Right ventricle myocardium superior (tissue), 1 donor: ENCODE data around the gene PRSS58. TPM values are rescaled to one million over a fixed set of nuclear protein-coding genes. Genes with fewer than 3 reads are reported as not detected.

Experiments
- ATAC-seq: fragments of 200-7000 bp; cut with Tn5 transposase; one replicate; pipeline ENCODE4 v1.9.1; 2020; ENCODE audit warnings: mild to moderate bottlenecking; ENCODE audit not compliant: poor library complexity
- DNase-seq: peaks from one replicate; pipeline ENCODE4 v3.0.0-alpha.2; 2020
- intact Hi-C: fragments of 100-400 bp; cut with DNase I; formaldehyde crosslinking; loops from one replicate; pipeline ENCODE4 v1.11.2; 2022
- long read RNA-seq: library from polyadenylated mRNA; unstranded; transcript quantifications from one replicate; pipeline ENCODE4 v2.0.0, GENCODE V29; 2021
- total RNA-seq: library from RNA; stranded (reverse); fragmentation: NEBNext Ultra II Directional; extraction: Animal tissue kit (Norgen Biotek cat#: 25700); gene quantifications from one replicate; pipeline ENCODE4 v1.2.1, GENCODE V29; 2021
- donor health status: DM: no; HTN: yes; CAD: no; lungs with severe emphysema.

Gene PRSS58, protein sequence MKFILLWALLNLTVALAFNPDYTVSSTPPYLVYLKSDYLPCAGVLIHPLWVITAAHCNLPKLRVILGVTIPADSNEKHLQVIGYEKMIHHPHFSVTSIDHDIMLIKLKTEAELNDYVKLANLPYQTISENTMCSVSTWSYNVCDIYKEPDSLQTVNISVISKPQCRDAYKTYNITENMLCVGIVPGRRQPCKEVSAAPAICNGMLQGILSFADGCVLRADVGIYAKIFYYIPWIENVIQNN
- not detected for total RNA-seq
- long read RNA-seq: 0 reads

DNA sequence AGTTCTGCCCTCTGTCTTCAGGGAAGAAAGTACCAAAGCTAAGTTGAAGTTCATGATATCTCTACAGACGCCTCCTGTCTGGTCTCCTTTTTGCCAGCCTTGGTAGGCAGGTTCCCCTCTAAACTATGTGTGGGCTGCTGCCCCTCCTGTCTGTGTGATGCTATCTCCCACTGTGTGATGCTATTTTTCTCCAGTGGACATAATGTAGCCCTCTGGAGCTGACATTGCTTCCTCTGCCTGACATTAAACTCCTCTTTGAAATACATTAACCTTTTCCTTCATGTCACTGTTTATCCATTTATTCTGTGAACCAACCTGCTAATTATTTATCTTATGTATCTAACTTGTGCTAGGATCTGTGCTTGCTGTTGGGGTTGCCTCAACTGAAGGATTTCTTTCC lies at the start of gene PRSS58:
Gene PRSS58 (minus strand): TSS at position 101 of the 400 bp plus-strand sequence. CDS start 351 bp downstream, outside the sequence.
- DNase-seq (no peak), ATAC-seq (no peak)
- intact Hi-C loops: no loop called here

GRCh38 chr7:142307246-142307900 lies 49.5 kb upstream of the PRSS58 start:
- intact Hi-C loops: no loop called here
- ATAC-seq: no peak
- DNase-seq: no peak

GRCh38 chr7:142303650-142304049 lies 45.8 kb upstream of the PRSS58 start:
- no peak for ATAC-seq
- intact Hi-C loops: no loop called here
- no peak for DNase-seq

DNA sequence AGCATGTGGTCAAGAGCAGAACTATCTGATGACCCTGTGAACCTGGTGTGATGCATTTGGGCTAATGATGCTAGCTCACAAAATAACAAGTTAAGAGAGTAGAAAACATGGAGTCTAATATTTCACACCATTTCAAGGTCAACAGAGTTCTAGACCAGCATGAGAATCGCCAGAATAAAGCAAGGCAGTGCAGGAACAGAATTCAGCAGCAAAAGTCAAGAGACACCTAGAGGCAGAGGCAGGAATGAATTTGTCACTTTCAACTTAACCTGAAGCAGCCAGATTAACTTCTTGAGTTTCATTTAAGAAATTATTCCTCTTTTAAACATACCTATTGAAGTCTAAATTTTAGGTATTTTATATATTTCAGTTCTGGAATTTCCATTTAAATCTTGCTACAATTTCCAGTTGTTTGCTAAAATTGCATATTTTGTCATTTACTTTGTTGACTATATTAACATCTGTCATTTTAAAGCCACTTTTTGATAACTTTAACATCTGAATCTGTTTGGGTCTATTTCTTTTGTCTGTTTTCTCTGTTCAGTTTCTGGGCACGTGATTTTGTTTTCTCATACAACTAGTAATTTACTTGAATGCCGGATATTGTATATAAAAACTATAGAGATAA lies 44.2 kb upstream of the PRSS58 start:
- DNase-seq (no peak), ATAC-seq (no peak)
- intact Hi-C loops: no loop called here

DNA sequence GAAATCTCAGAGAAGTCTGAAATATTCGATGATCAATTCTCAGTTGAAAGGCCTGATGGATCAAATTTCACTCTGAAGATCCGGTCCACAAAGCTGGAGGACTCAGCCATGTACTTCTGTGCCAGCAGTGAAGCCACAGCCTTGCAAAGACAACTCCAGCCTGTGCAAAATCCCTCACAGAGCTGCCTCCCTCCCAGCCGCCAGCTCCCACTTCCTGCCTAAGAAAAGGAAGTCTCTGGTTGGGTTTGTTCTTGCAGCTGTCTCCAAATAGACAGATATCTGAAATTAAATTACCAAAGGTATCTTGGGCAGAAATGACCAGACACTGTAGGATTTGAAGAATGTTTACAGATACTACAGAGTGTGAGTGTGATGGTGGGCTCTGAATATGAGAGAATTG lies 43.4 kb upstream of the PRSS58 start:
- ATAC-seq: no peak
- intact Hi-C loops: no loop called here
- no peak for DNase-seq

DNA sequence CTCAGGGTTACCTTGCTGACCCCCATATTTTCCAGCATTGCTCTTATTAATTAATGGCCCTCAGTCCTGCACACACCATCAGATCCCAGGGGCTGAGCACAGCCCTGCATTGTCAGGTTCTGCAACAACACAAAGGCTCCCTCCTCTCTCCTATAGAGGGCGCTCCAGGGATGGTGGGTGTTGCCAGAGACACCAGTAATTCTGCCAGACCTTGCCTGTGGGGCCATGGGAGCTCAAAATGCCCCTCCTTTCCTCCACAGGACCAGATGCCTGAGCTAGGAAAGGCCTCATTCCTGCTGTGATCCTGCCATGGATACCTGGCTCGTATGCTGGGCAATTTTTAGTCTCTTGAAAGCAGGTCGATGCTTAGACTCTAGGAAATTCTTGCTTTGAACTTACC lies 42.8 kb upstream of the PRSS58 start:
- intact Hi-C loops: no loop called here
- ATAC-seq (no peak), DNase-seq (no peak)

DNA sequence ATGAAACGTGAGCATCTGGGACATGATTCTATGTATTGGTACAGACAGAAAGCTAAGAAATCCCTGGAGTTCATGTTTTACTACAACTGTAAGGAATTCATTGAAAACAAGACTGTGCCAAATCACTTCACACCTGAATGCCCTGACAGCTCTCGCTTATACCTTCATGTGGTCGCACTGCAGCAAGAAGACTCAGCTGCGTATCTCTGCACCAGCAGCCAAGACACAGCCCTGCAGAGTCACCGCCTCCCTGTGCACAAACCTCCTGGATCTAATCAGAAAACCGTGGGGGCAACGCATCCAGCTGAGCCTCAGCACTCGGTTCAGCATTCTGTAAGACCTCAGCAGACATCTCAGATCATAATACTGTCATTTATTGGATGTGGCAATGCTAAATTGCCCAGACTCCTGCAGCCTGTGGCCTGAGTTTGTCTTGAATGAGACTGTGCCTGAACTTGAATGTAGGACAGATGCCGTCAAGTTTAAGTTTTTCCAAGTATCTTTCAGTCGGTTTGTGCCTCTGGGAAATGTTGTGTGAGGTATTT lies 41.5 kb upstream of the PRSS58 start:
- ATAC-seq: no peak
- DNase-seq: no peak
- intact Hi-C loops: no loop called here

- no peak for DNase-seq
- intact Hi-C loops: no loop called here
- no peak for ATAC-seq
Measured at GRCh38 chr7:142298627-142299026, 40.8 kb upstream of the PRSS58 start.

- no peak for ATAC-seq
- intact Hi-C loops: no loop called here
- no peak for DNase-seq
Measured at GRCh38 chr7:142298009-142298408, 40.2 kb upstream of the PRSS58 start.

- ATAC-seq: no peak
- intact Hi-C loops: no loop called here
- DNase-seq: no peak
Measured at GRCh38 chr7:142280263-142280662, 22.4 kb upstream of the PRSS58 start.

DNA sequence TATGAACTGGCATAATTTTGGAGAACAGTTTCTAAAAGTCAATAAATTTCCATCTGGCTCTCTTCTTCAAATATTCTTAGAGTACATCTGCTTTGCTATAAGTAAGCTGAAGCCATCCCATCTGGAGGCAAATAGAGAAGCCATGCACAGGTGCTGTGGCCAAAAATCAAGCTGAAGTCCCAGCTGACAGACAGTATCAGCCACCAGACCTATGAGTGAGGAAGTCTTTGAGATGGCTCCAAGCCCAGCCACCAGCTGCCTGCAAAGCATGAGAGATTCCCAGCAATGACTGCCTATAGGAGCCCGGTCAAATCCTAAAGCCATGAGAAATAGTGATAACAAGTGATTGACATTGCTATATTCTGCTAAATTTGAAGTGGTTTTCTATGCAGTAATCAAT lies 21.7 kb upstream of the PRSS58 start:
- DNase-seq (no peak), ATAC-seq (no peak)
- intact Hi-C loops: no loop called here

GRCh38 chr7:142275028-142275427 lies 17.2 kb upstream of the PRSS58 start:
- intact Hi-C loops: no loop called here
- no peak for ATAC-seq
- DNase-seq: no peak

- DNase-seq: no peak
- no peak for ATAC-seq
- intact Hi-C loops: no loop called here
Measured at GRCh38 chr7:142272841-142273240, 15.0 kb upstream of the PRSS58 start.

- DNase-seq (no peak), ATAC-seq (no peak)
- intact Hi-C loops: no loop called here
Measured at GRCh38 chr7:142263598-142264380, 5.9 kb upstream of the PRSS58 start.

DNA sequence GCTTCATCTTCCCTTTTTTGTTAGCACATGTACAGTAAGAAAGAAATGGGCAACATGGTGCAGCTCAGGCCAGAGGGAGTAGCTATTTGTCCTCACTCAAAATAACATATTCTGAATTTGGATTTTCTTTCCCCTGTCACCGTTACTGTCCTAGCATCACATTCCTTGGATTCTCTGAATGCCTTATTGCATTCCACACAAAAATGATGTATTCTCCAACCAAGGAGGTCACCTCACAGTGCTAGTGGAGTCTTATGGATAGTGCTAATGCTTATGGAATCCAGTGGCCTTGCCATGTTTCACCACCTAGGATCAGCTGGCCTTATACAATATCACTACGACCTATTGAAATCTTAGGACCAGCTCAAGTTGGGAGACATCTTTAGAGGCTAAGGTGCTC lies 7.2 kb downstream of the PRSS58 start:
- ATAC-seq (no peak), DNase-seq (no peak)
- intact Hi-C loops: no loop called here

- DNase-seq: no peak
- no peak for ATAC-seq
- intact Hi-C loops: no loop called here
Measured at GRCh38 chr7:142249918-142250317, 7.9 kb downstream of the PRSS58 start.

GRCh38 chr7:142248166-142249160 lies 9.4 kb downstream of the PRSS58 start:
- intact Hi-C loops: no loop called here
- ATAC-seq (no peak), DNase-seq (no peak)

GRCh38 chr7:142243823-142244222 lies 14.0 kb downstream of the PRSS58 start:
- no peak for ATAC-seq
- intact Hi-C loops: no loop called here
- DNase-seq: no peak
